OCI-LY3 (cell line): ENCODE data around the gene MGAT4B.

Experiments used
- EZH2phosphoT487 ChIP-seq: fragments of 200-600 bp; shearing (Covaris generic); IDR thresholded peaks from 2 replicates; pipeline ENCODE4 v1.6.1; 2018; ENCODE audit warnings: antibody characterized with exemption, mixed run types, low read depth
- TF ChIP-seq, protein P1 (sequence below): fragments of 200-600, 300-600 bp; sonication (generic); IDR thresholded peaks from 2 replicates; pipeline ENCODE4 v1.5.1; 2014; ENCODE audit warnings: antibody characterized with exemption, low read length, low read depth

DNA sequence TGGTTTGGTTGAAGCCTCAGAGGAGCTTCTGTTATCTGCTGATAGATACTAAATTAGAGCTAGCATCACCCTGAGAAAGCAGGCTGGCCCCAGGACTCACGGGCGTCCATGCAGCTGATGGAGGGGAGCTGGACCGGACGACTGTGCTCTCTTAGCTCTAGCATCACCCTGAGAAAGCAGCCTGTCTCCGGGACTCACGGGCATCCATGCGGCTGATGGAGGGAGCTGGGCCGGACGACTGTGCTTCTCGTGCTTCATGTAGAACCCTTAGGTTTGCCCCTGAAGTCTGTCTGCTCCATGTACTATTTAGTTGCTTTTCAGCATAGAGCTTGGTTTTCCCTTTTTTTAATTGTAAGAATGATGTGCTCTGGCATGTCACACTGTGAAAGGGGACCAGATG, 29.2 kb downstream of the MGAT4B start:
- TF ChIP-seq, protein P1, sequence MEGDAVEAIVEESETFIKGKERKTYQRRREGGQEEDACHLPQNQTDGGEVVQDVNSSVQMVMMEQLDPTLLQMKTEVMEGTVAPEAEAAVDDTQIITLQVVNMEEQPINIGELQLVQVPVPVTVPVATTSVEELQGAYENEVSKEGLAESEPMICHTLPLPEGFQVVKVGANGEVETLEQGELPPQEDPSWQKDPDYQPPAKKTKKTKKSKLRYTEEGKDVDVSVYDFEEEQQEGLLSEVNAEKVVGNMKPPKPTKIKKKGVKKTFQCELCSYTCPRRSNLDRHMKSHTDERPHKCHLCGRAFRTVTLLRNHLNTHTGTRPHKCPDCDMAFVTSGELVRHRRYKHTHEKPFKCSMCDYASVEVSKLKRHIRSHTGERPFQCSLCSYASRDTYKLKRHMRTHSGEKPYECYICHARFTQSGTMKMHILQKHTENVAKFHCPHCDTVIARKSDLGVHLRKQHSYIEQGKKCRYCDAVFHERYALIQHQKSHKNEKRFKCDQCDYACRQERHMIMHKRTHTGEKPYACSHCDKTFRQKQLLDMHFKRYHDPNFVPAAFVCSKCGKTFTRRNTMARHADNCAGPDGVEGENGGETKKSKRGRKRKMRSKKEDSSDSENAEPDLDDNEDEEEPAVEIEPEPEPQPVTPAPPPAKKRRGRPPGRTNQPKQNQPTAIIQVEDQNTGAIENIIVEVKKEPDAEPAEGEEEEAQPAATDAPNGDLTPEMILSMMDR = no peak
- TF ChIP-seq EZH2phosphoT487 = no peak
